IPS-20b (cell line): ENCODE measurements around the gene HHAT.
"Not testable (repeated sequence)": the region's sequence is repeated elsewhere in the genome, so short reads cannot be mapped to it uniquely, and the experiment has no call there.

Source experiments
- H3K27ac ChIP-seq: one replicate; pipeline ENCODE4 v1.5.1; 2013; ENCODE audit warnings: low read length
- H3K27me3 ChIP-seq: 2 replicates; pipeline ENCODE4 v1.6.1; 2013; ENCODE audit warnings: mild to moderate bottlenecking, low read length, inconsistent platforms; ENCODE audit not compliant: insufficient read depth
- H3K36me3 ChIP-seq: 2 replicates; pipeline ENCODE4 v1.6.1; 2013; ENCODE audit warnings: low read depth, mild to moderate bottlenecking, inconsistent platforms, low read length, moderate library complexity; ENCODE audit not compliant: insufficient read depth
- H3K4me1 ChIP-seq: 2 replicates; pipeline ENCODE4 v1.6.1; 2013; ENCODE audit warnings: mild to moderate bottlenecking, control low read depth, inconsistent platforms, low read length, moderate library complexity; ENCODE audit not compliant: insufficient read depth
- H3K4me3 ChIP-seq: 2 replicates; pipeline ENCODE4 v1.5.1; 2013; ENCODE audit warnings: mild to moderate bottlenecking, low read length, inconsistent platforms
- H3K9ac ChIP-seq: 2 replicates; pipeline ENCODE4 v1.6.1; 2013; ENCODE audit warnings: low read depth, mild to moderate bottlenecking, inconsistent platforms, low read length, moderate library complexity
- H3K9me3 ChIP-seq: 2 replicates; pipeline ENCODE4 v1.6.1; 2013; ENCODE audit warnings: mild to moderate bottlenecking, low read depth, low read length, inconsistent platforms; ENCODE audit not compliant: insufficient read depth

HHAT gene

DNA sequence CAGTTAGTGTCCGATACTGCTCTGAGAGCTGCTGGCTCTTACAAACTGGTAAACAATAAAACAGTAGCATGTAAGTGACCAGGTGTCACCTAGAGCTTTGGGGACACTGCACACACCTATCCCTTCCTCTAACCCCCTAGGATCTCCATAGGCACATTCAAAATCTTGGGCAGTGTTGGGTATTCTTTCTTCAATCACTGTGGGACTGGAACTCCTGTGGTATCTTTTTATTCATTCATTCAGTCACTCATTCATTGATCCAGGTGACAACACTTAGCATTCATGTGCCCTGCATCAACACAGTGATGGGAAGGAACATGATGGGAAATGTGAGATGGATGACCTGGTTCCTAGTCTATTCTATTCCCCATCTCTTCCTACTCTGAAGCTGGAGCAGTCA is 73.9 kb downstream of the HHAT start:
- no peak overlapping the region for H3K4me3 ChIP-seq
- no peaks in the 10 kb centered on the region for H3K36me3 ChIP-seq
- H3K9ac ChIP-seq = no peak overlapping the region
- H3K27ac ChIP-seq = no peak overlapping the region
- no peaks in the 10 kb centered on the region; the same call in 1 of the 2 replicates for H3K4me1 ChIP-seq
- no peaks in the 10 kb centered on the region for H3K9me3 ChIP-seq
- no peaks in the 10 kb centered on the region for H3K27me3 ChIP-seq

DNA sequence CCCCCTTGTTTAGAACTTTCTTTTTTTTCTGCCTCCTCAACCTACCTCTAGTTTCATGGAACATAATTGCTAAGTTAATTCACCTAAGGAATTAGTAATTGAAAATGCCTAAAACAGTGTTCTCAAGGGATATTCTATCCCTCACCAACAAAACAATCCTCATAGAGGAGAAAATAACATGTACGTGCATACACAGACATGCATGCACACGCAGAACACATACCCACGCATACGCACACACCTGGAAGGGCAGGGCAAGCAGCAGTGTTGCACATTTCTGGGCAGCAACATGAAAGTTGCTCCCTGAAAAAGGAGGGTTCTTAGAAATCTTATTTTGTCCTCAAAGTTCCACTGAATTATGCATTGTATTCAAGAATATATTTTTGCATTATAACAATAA is 76.6 kb downstream of the HHAT start:
- Histone ChIP-seq H3K4me1 (no peaks in the 10 kb centered on the region; the same call in 1 of the 2 replicates), H3K27ac (no peak overlapping the region), H3K4me3 (no peak overlapping the region)

DNA sequence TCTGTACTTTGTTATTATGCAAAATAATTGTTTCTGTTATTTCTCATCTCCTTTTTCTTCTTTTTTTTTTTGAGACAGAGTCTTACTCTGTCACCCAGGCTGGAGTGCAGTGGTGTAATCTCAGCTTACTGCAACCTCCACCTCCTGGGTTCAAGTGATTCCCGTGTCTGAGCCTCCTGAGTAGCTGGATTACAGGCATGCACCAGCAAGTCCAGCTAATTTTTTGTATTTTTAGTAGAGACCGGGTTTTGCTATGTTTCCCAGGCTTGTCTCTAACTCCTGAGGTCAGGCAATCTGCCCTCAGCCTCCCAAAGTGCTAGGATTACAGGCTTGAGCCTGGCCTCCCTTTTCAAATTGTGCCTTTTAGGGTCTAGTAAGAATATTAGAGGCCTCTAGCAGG is 77.6 kb downstream of the HHAT start:
- not testable (repeated sequence) for H3K27ac ChIP-seq, H3K9me3 ChIP-seq, H3K4me1 ChIP-seq, H3K9ac ChIP-seq, H3K27me3 ChIP-seq, H3K36me3 ChIP-seq, H3K4me3 ChIP-seq

More for the DNA sequence above, 76.6 kb downstream of the HHAT start:
- Histone ChIP-seq H3K9ac (no peak overlapping the region), H3K27me3 (no peaks in the 10 kb centered on the region), H3K9me3 (no peaks in the 10 kb centered on the region), H3K36me3 (no peaks in the 10 kb centered on the region)

GRCh38 chr1:210407207-210407886 is 78.6 kb downstream of the HHAT start:
- Histone ChIP-seq H3K36me3 (no peaks in the 10 kb centered on the region), H3K9me3 (no peaks in the 10 kb centered on the region), H3K9ac (no peak overlapping the region), H3K4me1 (no peaks in the 10 kb centered on the region; the same call in 1 of the 2 replicates), H3K27me3 (no peaks in the 10 kb centered on the region), H3K4me3 (no peak overlapping the region), H3K27ac (no peak overlapping the region)

DNA sequence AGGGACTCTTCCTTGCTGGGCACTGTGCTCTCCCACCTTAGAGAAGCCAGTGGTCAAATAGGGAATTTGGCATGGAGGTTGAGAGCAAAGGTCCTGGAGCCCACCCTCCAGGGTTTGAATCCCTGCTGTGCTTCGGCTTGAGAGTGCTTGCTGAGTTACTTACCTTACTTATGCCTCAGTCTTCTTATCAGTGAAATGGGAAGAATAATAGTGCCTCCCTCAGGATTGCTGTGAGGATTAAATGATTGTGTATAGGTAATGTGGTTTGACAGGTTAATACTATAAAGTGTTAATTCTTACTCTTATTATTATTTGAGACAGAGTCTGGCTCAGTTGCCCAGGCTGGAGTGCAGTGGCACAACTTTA is 79.2 kb downstream of the HHAT start:
- H3K27me3 ChIP-seq = no peaks in the 10 kb centered on the region
- H3K9me3 ChIP-seq = no peaks in the 10 kb centered on the region
- H3K4me1 ChIP-seq = no peaks in the 10 kb centered on the region; the same call in 1 of the 2 replicates
- H3K9ac ChIP-seq = no peak overlapping the region
- no peaks in the 10 kb centered on the region for H3K36me3 ChIP-seq
- no peak overlapping the region for H3K4me3 ChIP-seq
- H3K27ac ChIP-seq = no peak overlapping the region

GRCh38 chr1:210412240-210412639 is 83.5 kb downstream of the HHAT start:
- H3K27me3 ChIP-seq = no peaks in the 10 kb centered on the region
- H3K4me3 ChIP-seq = no peak overlapping the region
- H3K9ac ChIP-seq = no peak overlapping the region
- no peaks in the 10 kb centered on the region for H3K36me3 ChIP-seq
- H3K4me1 ChIP-seq = peaks cover 4% of the 10 kb centered on the region; the same call in 1 of the 2 replicates
- no peak overlapping the region for H3K27ac ChIP-seq
- H3K9me3 ChIP-seq = no peaks in the 10 kb centered on the region

GRCh38 chr1:210413951-210414350 is 85.2 kb downstream of the HHAT start:
- Histone ChIP-seq H3K9ac (no peak overlapping the region), H3K9me3 (no peaks in the 10 kb centered on the region), H3K4me3 (no peak overlapping the region), H3K4me1 (peaks cover 4% of the 10 kb centered on the region; the same call in 1 of the 2 replicates), H3K36me3 (no peaks in the 10 kb centered on the region), H3K27me3 (no peaks in the 10 kb centered on the region), H3K27ac (no peak overlapping the region)

GRCh38 chr1:210415846-210416448 is 87.2 kb downstream of the HHAT start:
- Histone ChIP-seq H3K27ac (no peak overlapping the region), H3K9ac (no peak overlapping the region), H3K9me3 (no peaks in the 10 kb centered on the region), H3K4me3 (no peak overlapping the region), H3K27me3 (no peaks in the 10 kb centered on the region), H3K36me3 (no peaks in the 10 kb centered on the region), H3K4me1 (peaks cover 4% of the 10 kb centered on the region; the same call in 1 of the 2 replicates)

- Histone ChIP-seq H3K27me3 (no peaks in the 10 kb centered on the region), H3K36me3 (no peaks in the 10 kb centered on the region), H3K9me3 (no peaks in the 10 kb centered on the region), H3K9ac (no peak overlapping the region), H3K4me1 (peaks cover 4% of the 10 kb centered on the region; the same call in 1 of the 2 replicates), H3K27ac (no peak overlapping the region), H3K4me3 (no peak overlapping the region)
Observed at GRCh38 chr1:210416681-210417080, 88.0 kb downstream of the HHAT start.

GRCh38 chr1:210417881-210418280 is 89.2 kb downstream of the HHAT start:
- H3K36me3 ChIP-seq = no peaks in the 10 kb centered on the region
- no peak overlapping the region for H3K4me3 ChIP-seq
- H3K4me1 ChIP-seq = peaks cover 4% of the 10 kb centered on the region; the same call in 1 of the 2 replicates
- no peaks in the 10 kb centered on the region for H3K27me3 ChIP-seq
- no peaks in the 10 kb centered on the region for H3K9me3 ChIP-seq
- H3K9ac ChIP-seq = no peak overlapping the region
- no peak overlapping the region for H3K27ac ChIP-seq

DNA sequence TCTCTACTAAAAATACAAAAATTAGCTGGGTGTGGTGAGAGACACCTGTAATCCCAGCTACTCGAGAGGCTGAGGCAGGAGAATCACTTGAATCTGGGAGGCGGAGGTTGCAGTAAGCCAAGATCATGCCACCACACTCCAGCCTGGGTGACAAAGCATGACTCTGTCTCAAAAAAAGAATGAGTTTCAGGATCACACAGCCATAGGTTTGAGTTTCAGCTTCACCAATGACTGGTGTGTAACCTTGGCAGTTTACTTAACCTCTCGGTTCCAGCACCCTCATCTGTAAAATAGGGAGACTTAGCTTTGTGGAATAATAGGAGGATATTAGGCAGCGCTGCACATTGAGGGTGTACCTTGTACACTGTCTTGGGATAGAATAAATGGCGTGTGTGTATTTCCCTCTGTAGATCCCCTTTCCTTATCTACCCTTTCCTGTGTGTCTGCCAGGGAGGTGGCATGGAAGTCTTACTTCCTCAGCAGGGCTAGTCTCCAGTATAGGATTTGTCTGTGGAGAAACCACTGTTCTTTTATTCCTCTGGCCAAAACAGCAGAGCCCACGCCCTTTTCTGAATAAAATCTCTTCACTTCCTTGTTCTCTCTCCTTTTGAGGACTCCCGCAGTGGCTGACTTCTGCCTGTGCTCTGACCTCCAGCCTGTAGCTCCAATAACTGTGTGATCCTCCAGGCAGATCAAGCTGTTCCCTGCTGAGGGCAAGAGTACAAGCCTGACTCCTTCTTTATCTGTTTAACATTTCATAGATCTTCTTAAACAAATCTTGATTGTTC is 90.4 kb downstream of the HHAT start:
- Histone ChIP-seq H3K4me1 (peaks cover 4% of the 10 kb centered on the region; the same call in 1 of the 2 replicates), H3K9me3 (no peaks in the 10 kb centered on the region), H3K36me3 (no peaks in the 10 kb centered on the region), H3K4me3 (no peak overlapping the region), H3K27me3 (no peaks in the 10 kb centered on the region), H3K27ac (no peak overlapping the region), H3K9ac (no peak overlapping the region)

- H3K9ac ChIP-seq, H3K9me3 ChIP-seq, H3K36me3 ChIP-seq, H3K27ac ChIP-seq, H3K27me3 ChIP-seq, H3K4me1 ChIP-seq, H3K4me3 ChIP-seq: not testable (repeated sequence)
Observed at GRCh38 chr1:210426696-210427095, 98.0 kb downstream of the HHAT start.
